NCI-H1048 (cell line): ENCODE data around the gene ADD1.

Source experiments
- DNase-seq: peaks from one replicate; lab custom pipeline; 2025; lab: John Stamatoyannopoulos, UW

ADD1 gene

DNA sequence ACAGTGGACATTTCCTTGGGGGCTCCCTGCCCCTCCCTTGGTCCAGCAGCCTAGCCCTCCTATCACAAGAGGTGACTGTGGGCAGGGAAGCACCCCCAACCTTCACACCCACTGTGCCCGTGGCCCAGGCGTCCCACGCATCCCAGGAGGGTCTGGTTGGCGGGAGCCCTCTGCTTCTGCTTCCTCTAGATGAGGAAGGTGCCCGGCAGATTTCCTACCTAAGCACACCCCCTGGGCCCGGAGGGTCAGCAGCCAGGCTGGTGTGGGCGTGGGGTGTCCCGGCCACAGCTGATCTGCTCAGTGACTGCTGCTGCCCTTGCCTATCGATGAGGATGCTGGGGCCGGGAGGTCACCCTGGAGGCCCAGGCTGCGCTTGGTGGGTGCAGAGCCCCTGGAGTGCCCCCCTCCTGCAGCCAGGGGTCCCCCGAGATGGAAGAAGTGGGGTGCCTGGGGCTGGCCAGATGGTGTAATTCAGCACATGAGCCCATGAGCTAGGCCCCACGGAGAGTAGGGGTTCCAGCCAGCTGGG lies 38.6 kb upstream of the ADD1 start:
- no peak for DNase-seq

DNA sequence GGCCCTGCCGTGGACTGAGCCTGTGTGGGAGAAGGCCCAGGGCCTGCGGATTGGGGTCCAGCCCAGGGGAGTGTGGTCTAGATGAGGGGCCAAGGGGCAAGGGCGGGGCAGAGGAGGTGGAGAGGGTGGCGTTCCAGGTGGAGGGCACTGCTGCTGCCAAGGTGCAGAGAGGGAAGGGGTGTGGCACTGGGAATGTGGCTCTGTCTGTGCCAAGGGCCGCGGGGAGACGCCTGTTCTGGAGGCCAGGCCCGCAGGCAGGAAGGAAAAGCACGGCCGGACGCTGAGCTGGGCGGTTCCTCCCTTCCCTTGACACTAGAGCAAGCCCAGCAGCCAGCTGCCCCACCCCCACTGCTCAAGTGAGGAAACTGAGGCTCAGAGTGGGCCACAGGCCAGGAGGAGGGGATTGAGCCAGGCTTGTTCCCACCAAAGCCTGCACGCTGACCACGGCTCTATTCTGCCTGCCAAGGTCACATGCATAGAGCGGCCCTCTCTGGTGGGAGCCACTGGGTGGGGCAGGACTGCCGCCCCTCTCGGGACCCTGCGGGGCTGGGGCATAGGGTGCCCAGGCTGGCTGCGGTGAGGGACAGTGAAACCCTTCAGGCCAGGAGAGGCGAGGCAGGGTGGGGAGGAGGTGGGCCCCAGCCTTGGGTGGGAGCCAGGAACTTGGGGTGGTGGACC lies 37.8 kb upstream of the ADD1 start:
- DNase-seq = no peak

DNA sequence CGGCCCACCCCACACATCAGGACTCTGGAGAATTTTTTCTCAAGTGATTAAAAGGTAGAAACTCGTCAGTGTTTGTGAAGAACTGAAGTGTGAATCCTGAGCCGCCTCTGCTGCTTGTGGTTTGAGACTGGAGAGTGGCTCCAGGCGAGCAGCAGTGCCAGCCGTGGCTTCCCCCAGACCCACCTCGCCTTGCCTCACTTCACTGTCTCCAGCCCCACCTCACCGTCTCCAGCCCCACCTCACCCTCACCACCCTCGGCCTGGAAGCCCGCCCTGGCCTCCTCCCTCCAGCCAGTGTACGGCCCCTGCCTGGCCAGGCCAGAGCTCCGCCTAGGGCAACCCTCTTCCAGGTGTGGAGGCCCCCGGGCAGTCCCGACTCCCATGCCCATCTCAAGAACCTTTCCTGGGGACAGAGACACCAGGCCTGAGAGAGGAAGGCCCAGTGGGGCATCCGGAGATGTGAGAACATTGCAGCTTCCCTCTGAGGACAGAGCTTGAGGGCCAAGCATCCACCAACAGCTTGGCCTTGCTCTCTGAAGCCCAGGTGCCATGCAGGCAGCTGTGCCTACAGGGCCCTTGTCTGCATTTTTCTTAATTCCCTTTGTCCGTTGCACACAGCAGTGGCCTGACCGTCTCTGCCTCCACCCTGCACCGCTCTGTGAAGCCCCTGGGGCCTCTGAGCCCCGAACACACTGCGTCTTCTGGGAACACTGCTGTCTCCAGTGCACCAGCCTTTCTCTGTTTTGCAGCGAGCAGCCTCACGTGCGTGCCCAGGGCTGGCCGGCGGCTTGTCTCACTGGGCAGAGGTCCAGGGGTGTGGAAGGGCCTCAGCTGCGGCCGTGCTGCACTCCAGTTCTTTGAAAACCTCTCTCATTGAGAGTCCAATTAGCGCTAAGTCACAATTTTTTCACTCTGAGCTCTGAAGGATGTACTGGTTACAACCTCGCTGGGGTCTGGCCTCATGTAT lies 37.0 kb upstream of the ADD1 start:
- no peak for DNase-seq

DNA sequence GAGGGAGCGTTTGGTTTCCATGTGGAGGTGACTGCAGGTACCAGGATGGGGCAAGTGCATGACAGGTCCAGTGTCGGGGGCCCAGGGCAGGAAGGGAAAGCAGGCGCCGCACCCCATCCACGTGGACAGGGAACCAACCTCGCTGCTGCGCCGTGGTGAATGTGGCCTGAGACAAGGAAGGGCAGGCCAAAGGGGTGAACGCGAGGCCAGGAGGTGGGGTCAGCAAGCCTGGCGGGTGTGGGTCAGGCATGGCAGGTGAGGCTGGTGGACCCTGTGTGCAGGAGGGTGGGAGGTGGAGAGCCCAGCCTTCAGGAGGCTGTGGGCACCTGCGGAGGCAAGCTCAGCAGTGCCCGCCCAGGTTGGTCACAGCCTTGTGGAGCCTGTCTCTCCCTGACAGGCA lies 36.1 kb upstream of the ADD1 start:
- no peak for DNase-seq

DNA sequence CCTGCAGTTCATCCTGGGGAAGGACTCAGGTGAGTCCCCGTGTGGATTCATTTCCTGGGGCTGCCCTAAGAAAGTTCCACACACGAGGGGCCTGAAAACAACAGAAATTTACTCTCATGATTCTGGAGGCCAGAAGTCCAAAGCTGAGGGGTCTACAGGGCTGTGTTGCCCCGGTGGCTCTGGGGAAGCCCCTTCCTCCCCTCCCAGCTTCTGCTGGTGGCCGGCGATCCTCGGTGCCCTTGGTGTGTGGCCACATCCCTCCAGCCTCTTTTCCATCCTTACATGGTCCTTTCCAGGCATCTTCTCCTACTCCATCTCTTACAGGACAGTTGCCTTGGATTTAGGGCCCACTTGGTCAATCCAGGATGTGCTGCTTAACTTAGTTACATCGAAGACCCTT lies 35.6 kb upstream of the ADD1 start:
- DNase-seq = no peak

DNA sequence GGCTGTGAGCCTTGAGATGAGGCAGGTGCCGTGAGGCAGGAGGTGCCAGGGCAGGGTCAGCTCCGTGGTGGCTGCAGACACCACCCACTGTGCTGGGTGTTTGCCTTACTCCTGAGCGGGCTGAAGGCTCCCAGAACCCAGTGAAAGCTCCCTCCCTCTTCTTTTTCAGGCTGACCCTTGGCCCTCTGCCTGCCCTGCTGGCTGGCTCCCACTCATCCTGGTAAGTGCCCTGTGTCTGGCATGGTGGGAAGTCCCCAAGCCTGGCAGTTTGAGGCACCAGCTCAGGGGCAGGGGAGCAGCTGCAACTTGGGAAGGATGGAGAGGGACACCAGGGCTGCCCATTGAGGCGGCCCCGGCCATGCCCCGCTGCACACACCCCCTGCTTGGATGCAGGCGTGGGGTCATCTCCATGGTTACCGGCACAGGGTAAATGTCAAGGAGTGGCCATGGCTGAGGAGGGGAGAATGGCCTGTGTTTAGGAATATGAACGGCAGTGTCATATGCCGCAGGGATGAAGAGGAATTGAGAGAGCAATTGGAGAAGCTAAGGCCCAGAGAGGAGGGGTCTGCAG lies 33.9 kb upstream of the ADD1 start:
- DNase-seq = no peak

DNA sequence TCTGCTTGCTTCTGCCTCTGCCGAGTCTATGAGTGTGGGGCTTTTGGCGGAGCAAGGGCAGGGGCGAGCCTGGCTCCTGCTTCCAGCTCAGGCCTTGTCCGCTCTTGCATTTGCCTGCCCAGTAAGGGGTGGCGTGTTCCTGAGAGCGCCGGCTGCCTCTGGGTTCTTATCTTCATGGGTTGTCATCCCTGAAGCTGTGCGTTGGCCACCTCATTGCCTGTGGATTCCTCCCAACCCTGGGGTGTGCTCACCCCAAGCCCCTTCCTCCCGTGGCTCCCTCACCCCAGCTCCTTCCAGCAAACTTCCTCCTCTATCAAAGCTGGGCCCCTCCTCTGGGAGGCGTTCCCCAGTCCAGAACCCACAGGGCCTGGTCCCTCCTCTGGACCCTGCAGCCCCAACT lies 33.3 kb upstream of the ADD1 start:
- no peak for DNase-seq

DNA sequence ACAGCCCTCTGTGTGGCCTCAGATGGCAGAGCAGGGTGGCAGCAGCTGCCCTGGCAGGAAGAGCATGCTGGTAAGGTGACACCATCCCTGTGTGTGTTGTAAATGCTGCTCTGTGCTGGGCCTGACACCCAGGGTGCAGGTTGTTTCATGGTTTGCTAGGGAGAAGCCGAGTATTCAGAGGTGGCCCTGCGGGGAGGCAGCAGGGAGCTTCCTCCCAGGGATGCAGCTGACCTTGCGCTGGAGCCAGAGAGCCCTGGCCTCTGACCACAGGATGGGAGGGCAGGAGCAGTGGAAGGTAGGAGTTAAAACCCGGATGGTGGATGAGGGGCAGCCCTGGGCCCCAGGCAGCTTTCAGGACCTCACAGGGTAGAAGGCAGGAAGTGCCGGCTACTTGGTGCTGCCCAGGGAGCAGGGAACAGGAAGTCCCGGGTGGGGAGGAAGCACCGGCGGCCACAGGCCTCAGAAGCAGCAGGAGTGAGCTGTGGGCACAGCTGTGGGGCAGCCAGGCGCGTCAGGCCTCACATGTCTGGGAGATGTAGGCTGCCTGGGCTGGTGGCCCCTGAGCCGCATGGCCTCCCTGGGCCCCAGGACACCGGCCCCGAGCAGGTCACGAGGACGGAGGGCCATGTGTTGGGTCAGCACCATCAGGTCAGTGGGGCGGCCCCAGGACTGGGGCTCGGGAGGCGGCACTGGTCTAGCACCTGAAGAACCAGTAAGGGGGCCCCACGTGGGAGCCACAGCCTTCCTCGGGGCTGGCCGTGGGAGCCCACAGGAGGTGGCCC lies 31.6 kb upstream of the ADD1 start:
- DNase-seq = no peak

DNA sequence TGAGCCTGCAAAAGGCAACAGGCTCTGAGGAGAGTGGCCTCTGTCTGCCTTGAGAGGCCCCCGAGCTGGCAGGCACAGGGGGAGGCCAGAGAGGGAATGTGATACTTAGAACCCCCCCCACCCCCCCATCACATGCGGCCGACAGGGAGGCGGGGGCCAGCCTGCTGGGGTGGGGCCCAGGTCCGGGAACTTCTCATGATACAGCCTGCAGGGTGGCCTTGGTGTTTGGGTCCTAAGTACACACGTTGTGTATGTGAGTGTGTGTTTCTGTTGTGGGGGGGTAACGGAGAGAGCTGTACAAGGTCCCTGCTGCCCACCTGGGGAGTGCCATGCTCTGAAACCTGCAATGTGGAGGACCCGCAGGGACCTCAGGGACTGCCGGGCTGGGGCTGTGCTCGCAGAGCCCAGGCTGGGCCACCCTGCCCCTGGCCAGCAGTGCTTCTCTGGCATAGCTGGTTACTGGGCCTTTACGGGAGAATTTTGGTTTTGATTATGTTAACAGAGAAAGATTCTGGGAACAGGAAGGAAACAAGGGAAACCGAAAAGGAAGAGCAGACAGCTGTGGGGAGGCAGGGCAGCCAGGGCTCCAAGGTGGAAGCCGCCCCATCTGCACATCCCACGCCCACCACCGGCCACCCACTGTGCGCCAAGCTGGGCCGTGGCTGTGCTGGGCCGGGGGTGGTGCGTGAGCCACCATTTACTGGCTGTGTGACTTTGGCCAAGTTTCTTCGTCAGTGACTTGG lies 30.9 kb upstream of the ADD1 start:
- DNase-seq = no peak

DNA sequence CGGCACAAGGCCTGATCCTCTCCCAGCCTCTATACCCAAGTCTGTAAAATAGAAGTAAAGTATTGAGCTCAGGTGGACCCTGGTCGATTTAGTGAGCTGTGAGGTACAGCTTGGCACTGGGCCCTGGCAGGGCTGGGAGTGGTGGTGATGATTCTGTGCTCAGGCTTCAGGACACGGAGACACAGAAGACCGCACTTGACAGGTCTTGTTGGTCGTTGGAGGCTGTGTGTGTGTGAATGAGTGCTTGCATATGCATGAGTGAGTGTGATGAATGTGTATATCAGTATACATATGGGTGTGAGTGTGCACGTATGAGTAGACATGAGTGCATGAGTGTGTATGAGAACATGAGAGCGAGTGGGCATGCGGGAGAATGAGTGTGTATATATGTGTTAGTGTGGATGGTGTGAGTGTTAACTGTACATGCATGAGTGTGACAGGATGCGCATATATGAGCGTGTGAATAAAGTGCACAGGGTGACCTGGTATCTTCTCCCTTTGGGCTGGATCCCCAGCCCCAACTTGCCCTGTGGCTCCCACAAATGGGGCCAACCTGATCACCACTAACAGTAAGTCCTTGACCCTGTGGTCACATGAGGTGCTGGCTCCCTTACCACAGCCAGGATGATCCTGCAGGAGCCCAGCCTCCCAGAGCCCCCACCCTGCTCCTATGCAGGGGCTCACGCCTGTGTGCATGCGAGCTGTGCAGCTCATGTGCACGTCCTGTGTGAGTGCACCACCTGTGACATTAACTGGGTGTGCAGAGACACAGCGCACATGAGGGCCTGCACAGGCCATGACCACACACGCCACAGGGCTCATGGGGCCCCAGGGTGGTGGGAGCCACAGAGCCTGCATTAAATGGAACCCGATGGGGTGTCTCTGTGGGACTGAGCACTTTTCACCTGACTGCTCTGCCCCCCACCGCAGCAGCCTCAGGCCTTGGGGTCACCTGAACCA lies 29.9 kb upstream of the ADD1 start:
- no peak for DNase-seq

DNA sequence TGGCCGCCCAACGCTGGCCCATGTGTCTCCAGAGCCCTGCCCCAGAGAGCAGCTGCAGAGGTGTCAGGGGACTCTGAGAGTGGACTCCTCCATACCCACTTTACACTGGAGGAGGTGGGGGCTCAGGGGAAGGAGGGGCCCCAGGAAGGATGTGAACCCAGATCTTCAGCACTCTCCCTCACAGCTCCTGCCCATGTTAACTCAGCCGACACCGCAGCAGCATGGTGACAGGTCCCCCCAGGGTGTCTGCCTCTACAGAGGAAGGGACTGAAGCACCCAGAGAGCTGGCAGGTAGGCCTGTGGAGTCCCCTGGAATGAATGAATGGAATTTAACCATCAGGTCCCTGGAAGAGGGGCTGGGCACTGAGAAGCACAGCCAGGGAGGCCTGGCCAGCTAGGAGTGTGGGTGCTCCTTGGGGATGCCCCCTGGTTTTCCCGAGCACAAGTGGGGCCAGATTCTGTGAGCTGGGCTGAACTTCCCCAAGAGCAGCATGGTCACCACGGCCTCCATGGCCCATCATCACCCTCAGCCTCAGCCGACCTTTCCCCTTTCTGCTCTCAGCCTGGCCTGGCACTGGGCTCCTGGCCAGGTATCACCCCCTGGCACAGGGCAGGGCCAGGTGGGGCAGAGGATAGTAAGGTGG lies 28.9 kb upstream of the ADD1 start:
- no peak for DNase-seq

DNA sequence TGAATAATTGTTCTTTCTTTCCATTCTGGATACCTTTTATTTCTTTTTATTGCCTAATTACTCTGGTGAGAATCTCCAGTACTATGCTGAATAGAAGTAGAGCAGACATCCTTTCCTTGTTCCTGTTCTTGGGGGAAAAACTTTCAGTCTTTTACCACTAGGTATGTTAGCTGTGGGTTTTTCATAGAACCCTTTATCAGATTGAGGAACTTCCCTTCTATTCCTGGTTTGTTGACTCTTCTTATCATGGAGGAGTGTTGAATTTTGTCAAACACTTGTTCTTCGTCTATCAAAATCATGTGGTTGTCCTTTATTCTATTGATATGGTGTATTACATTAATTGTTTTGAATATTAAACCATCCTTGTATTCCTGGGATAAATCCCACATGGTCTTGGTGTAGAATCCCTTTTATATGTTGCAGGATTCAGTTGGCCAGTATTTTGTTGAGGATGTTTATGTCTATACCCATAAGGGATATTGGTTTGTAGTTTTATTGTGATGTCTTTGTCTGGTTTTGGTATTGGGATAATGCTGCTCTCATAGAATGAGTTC lies 27.2 kb upstream of the ADD1 start:
- no peak for DNase-seq

DNA sequence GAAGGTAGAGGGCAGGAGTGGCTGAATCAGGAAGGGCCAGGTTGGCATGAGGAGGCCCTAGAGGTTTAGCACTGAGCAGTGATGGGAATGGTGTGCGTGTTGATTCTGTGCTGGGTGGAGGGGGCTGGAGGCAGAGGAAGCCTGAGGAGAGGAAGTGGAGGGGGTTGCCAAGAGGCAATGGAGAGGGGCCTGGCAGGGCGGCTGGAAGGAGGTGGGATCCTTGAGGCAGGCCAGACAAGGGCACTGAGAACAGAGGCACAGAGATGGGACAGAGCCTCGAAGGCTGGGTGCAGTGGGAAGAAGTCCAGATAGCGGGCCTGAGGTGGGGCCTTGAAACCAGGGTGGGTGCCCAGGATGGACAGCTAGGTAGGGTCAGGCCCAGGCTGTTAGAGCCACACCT lies 26.5 kb upstream of the ADD1 start:
- no peak for DNase-seq

DNA sequence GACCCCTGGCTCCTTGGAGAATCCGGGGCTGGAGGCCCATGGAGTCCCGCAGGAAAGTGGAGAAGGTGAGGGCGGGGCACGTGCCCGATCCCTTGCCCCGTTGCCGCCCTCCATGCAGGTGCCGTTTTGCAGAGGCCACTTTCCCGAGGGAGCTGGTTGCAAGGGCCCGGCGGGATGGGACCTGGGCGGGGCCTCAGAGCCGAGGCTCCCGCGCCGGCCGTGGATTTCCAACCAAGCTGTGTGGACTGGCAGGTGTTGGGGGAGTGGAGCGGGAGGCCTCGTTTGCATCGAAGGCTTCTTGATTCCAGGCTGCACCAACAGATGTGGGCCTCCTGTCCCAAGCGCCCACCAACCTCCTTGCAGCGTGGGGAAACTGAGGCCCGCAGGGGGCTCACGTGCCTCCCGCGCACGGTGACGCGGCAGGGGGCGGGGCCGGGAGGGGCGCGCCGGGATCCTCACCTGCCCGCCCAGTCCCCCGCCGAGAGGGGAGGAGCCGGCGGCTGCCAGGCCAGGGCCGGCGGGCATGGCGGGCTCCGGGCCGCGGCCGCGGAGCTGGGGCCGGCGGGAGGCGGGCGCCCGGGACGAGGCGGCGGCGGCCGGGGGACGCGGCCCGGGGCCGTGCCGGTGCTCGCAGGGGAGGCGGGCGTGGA lies 25.8 kb upstream of the ADD1 start:
- peak; percentile 41 for DNase-seq

DNA sequence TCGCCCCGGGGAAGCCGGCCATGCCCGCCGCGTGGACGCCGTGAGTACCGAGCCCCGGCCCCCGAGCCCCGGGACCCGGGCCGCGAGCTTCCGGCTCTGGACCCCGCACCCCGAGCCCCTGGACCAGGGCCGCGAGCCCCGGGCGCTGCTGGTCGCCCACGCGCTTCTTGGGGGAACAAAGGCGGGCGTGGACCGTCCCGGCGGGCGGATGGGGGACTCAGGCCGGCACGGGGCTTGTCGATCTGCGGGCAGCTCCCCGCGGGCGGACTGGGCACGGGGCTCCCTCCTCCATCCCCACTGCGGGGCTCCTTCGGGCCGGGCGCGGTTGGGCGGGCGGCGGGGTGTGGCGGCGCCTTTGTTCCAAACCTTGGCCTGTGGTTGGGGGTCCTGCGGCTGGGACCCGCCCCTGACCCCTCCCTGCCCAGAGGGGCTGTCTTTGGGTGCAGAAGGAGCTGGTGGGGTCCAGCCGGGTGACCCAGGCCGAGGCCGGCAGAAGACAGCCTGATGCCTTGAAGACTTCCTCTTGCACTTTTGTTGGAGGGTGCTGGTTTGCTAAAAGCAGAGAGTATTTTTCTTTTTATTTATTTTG lies 25.2 kb upstream of the ADD1 start:
- DNase-seq = no peak

DNA sequence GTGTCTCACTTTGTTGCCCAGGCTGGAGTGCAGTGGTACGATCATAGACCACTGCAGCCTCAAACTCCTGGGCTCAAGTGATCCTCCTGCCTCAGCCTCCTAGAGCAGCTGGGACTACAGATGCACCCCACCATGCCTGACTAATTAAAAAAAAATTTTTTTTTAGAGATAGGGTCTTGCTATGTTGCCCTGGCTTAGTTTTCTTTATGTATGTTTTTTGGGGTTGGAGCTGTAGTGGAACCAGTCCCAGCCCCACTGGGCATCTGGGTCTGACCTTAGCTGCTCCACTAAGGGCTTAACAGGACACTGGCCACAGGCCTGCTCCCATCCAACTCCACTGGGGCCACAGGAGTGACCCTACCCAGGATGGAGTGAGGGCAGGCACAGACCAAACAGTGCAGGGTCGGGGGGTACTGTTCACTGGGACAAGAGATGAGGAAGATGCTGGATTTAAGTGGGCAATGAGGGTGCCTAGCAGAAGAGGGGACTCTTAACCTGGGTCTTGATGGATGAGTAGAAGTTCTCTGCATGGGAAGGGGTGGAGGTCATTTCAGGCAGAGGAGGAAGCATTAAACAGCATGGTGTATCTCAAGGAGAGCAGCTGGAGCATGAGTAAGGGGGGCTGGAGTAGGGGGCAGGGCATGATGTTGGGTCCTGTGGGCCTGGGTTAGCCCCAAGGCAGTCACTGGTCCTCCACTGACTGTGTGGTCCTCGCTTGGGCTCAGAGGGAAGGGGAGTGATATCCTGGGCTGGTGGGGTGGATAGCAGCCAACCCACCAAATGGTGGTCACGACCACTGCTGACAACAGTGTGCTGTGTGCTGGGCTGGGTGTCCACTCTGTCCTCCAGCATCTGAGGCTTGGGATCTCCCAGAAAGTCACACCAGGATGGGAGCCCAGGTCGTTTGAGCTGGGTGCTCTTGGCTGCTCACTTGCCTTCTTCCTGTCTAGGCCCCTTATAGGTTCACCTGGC lies 24.1 kb upstream of the ADD1 start:
- DNase-seq = no peak
